IPS-NIHi11 (cell line): ENCODE results near the gene TTC5.
"Not testable (repeated sequence)": the region's sequence is repeated elsewhere in the genome, so short reads cannot be mapped to it uniquely, and the experiment has no call there.

Experiments
- DNase-seq: peaks from one replicate; pipeline ENCODE4 v3.0.0; 2012; ENCODE audit warnings: mixed read lengths, low spot score

Gene TTC5, protein sequence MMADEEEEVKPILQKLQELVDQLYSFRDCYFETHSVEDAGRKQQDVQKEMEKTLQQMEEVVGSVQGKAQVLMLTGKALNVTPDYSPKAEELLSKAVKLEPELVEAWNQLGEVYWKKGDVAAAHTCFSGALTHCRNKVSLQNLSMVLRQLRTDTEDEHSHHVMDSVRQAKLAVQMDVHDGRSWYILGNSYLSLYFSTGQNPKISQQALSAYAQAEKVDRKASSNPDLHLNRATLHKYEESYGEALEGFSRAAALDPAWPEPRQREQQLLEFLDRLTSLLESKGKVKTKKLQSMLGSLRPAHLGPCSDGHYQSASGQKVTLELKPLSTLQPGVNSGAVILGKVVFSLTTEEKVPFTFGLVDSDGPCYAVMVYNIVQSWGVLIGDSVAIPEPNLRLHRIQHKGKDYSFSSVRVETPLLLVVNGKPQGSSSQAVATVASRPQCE

DNA sequence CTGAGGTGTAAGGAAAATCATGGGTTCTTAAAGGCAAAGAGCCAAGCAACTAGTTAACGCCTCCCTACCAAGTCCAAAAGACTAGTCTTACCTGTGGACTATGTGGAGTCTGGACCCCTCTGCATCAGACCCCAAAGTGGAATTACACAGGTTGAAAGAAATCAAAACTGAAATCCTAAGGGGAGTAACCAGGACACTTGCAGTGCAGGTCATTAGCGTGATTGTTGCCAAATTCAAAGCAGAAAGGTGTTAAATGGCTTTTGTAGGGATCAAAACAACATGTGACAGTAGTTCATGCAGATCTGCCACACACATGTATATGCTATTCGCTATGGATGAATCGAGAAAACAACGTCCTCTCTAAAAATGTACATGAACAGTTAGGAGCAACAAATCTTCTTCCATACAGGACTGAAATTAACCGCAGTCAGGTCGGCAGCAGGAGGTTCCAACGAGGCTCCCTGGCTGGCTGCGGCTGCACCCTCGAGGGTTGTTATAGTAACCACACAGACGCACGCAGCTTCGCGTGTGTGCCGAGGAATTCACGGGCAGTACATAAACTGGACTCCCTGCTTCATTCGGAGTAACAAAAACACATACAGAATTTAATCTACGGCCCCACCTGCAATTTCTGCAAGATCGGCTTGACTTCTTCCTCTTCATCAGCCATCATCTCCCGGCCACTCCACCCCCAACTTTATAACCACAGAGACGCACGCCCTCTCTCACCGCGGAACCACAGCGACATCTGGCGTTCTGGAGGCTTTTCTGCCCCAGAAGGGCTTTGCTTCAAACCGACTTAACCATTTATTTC is at the start of gene TTC5:
TTC5 (minus strand) TSS at position 687 of the 814 bp plus-strand sequence; CDS start at position 673, 14 bp downstream.
- peak; percentile 84 for DNase-seq

DNA sequence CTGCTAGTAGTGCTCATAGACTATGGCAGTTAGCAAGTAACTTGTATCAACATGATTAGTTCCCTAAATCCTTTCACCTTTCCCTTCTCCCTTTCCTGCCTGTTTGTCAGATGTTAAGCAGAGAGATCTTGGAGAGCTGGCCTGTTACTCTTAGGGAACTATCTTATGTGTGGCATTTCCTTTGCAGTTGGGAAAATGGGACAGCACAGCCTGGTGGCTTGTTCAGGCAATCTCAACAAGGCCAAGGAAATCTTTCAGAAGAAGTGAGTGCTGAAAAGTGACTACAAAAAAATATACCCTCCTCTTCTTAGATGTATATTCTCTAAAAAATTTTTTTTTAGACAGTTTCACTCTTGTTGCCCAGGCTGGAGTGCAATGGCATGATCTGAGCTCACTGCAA is 45.1 kb upstream of the TTC5 start:
- DNase-seq, result no peak

DNA sequence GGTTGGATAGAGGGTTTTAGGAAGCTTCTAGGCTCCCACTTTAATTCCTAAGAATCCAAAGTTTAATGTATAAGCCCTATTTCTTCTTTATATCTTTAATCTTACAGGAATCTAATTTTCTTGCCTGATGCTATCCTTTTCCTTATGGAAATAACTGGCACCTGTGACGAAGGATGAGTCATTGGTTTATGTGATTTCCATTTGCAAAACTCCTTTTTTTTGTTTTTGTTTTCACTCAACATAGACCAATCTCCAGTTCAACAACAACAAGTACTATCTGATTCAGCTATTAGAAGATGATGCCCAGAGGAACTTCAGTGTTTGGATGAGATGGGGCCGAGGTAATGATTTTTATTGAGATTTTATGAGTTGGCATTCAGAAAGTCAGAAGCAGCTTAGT is 44.5 kb upstream of the TTC5 start:
- no peak for DNase-seq

DNA sequence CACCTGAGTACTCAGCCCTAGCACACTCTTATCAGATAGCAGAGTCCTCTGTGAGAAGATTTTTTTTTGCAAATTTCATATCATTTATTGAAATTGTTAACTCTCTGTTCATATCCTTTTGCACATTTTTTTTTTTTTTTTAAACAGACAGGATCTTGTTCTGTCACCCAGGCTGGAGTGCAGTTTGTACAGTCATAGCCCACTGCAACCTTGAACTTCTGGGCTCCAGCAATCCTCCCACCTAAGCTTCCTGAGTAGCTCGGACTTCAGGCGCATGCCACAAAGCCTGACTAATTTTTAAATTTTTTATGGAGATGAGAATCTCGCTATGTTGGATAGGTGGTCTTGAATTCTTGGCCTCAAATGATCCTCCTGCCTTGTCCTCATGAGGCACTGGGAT is 42.0 kb upstream of the TTC5 start:
- DNase-seq, result no peak

DNA sequence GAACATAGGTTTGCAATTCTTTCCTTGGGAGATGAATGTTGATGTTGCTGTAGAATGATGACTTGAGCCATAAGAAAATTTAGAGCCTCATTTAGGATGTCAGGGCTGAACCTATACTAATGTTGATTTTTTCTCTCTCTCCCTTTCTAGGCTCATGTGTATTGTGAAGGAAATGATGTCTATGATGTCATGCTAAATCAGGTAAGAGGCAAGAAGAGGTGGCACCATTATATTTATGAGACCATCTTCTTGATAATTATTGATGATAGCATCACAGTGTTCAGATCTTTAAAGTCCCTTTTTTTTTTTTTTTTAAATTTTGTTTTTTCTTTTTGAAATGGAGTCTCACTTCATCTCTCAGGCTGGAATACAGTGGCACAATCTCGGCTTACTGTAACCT is 41.0 kb upstream of the TTC5 start:
- no peak for DNase-seq

DNA sequence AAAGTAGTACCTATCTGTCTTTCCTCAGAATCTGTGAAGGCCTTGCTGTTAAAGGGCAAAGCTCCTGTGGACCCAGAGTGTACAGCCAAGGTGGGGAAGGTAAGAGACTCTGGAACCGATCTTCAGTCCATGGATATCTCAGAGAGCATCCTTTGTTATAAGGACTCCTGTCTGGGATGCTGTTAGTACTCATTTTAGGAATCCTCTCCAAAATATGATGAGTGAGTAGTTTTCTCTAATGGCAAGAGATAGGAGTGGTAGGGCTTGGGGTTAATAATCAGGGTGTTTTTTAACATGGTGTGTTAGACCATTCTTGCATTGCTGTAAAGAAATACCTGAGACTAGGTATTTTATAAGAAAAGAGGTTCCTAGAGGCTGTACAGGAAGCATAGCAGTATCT is 39.6 kb upstream of the TTC5 start:
- DNase-seq, result no peak

DNA sequence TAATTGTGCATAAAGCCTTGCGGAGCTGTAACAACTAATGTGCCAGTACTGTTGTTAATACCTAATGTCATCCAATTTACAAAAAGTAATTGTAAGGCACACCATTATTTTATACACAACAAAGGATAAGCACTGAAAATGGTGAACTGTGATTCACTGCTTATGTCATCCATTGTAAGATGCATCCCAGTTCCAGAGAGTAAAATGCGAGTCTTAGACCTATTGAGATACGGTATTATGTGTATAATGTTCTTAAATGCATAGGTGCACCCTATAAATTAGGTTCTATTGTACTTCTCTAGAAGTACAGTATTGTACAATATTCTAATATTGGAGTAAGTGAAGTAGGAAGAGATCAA is 38.1 kb upstream of the TTC5 start:
- DNase-seq, result no peak

DNA sequence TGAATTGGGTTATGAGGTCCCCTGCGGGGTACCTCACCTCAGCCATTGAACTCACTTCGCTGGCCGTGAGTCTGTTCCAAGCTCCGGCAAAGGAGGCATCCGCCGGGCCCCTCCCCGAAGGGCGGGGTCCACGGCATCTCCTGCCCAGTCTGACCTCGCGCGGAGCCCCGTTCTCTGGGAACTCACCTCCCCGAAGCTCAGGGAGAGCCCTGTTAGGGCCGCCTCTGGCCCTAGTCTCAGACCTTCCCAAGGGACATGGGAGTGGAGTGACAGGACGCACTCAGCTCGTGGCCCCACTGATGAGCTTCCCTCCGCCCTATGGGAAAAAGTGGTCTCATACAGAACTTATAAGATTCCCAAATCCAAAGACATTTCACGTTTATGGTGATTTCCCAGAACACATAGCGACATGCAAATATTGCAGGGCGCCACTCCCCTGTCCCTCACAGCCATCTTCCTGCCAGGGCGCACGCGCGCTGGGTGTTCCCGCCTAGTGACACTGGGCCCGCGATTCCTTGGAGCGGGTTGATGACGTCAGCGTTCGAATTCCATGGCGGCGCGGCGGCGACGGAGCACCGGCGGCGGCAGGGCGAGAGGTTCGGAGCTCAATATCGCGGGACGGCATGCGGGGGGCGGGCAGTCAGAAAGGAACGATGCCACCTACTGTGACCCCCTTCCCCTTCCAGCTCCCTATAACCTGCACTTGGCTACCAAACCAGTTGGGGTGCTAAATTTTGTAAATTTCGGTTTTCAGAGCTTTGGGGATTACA is 37.5 kb upstream of the TTC5 start, which contains the start of gene PARP2:
PARP2 (plus strand) TSS at position 544 of the 770 bp plus-strand sequence; CDS start at position 551, 7 bp downstream.
- peak; percentile 93 for DNase-seq

DNA sequence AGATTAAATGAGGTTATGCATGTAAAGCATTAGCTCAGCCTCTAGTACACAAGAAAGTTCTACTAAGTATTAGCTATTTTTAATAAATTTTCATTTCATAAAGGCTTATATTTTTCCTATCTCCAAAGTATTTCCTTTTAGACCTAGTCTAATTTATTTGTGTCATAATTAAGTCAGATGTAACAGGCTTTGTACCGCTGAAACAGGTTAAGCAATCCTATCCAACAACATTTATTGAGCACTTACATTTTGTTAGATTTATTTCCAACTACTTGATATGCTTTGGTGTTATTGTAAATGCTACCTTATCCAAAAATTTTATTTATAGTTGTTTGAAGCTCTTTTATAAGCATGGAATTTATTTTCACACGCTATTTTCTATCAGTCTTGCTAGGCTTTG is 35.9 kb upstream of the TTC5 start:
- DNase-seq, result no peak

DNA sequence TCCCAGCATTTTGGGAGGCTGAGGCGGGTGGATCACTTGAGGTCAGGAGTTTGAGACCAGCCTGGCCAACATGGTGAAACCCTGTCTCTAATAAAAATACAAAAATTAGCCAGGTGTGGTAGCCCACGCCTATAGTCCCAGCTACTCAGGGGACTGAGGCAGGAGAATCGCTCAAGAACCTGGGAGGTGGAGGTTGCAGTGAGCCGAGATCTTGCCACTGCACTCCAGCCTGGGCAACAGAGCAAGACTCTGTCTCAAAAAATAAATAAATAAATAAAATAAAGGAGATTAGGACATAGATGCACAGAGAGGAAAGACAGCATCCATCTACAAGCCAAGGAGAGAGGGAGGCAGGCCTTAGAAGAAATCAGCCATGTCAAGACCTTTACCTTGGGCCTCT is 35.3 kb upstream of the TTC5 start:
- not testable (repeated sequence) for DNase-seq

DNA sequence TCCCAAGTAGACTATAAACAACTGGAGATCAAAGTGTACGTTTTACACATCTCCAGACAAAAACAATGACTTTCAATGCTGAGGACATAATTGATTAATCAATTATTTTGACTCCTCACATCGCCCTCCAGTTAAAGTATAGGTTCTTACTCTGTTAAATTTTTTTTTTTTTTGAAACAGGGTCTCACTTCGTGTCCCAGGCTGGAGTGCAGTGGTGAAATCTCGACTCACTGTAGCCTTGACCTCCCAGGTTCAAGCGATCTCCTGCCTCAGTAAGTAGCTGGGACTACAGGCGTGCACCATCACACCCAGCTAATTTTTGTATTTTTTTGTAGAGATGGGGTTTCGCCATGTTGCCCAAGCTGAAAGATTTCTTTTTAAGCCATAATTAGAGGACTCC is 28.3 kb upstream of the TTC5 start:
- no peak for DNase-seq

DNA sequence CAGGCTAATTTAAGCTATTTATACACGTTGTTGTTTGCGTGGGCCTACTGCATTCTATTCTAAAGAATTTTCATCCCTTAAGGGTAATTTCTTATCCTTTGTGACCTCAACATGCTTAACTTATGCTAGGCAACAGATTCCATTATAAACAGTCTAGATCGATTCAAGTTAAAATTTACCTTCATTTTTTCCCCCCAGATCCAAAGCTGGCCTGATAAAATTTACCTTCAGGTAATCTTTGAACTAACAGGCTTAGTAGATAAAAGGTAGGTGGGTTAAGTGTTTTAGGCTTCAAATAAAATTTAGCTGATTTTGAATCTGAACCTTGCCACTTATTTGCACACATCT is 27.7 kb upstream of the TTC5 start:
- no peak for DNase-seq

DNA sequence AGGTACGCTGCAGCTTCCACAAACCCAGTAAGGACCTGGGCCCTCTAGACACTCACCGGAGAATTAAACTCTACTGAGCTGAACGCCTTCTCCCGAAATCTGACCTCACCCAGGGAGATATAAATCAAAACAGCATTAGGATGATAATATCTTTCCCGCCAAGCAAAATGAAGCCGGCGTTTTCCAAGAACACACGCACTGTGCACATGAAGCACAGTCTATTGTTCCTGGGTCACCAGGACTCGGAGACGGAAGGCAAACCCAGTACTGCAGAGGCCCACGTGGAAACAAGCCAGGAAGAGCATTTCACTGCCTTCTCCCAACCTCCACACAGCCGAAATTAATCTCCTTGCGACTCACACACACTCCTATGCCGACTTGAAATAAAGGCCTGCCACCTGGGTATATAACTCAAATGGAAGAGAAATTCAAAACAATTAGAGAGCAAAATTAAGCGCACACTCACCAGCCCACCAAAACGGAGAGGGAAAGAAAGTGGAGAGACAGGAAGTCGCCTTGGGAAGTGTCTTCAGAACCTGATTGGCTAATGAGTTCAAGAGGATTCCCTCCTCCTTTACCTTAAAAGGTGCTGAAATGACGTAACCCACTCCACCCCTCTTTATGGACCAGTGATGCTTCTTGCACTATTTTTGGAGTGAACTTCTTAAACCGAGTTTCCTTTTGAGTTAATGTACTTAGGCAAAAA is 27.2 kb upstream of the TTC5 start, which contains the start of gene CCNB1IP1:
CCNB1IP1 (minus strand) TSS at position 492 of the 706 bp plus-strand sequence. CDS start 16,756 bp downstream, outside the sequence.
- DNase-seq, result peak; percentile 90

DNA sequence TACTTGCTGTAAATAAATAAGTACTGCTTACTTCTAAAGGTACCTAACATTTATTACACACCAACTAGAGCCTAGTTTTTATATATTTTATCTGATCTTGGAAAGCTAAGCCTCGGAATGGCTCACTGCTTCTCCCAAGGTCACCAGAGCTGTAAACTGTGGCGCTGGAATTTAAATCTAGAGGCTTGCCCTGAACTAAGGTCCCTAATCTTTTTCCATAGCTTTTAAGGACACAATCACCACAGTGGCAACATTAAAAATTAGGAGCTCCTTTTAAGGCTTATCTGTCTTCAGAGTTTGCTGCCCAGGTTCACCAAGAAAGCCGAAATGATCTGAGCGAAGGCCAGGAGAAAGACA is 26.7 kb upstream of the TTC5 start:
- no peak for DNase-seq

DNA sequence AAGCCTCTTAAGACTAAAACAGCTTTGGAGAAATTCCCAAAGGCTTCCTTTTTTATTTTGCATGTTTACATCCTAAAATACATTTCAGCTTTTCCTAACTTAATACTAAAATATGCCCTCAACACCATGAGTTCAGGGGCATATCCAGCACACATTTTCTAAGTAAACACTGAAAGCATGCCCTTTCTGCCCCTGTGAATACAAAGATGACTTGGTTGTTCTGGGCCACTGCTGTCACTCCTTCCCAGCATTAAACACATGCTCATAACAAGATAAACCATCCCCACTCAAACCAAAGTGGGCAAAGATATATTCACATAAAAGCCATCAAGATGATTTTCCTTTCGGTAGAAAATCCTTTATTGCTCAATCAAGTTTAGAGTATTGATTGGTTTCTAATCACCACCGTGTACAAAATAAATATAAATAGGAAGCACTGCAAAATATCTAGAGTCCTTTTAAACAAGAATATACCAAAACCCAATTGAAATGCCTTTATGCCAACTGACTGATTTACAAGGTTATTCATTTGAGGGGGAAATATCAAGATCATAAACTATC is 25.4 kb upstream of the TTC5 start:
- DNase-seq, result no peak

DNA sequence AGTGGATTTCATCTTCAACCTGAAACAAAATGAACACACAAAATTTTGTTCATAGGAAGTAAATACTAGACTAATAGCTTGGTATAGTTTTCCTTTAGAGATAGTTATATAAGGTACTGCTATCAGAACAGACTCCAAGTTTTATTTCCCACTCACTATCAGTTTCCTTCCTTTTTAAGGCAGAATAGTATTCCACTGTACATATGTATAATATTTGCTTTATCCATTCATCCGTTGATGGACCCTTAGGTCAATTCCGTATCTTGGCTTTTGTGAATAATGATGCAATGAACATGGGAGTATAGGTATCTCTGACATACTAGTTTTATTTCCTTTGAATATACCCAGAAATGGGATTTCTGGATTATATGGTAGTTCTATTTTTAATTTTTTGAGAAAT is 23.6 kb upstream of the TTC5 start:
- DNase-seq, result no peak

DNA sequence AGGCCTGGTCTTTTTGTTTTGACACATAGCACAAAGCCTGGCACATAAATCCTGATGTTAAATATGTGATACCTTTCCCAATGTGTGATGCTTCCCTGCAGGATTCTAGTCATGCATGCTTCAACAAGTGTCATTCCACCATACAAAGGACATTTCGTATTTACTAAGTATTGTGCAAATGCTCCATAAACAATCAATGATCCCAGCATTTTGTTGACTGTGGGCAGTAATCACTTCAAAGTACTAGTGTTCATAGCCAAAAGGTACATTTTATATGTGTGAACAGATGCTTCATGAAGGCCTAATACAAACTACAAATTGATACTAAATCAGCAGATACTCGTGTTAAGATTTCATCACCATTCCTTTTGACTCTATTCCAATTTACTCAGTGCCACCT is 23.0 kb upstream of the TTC5 start:
- no peak for DNase-seq

DNA sequence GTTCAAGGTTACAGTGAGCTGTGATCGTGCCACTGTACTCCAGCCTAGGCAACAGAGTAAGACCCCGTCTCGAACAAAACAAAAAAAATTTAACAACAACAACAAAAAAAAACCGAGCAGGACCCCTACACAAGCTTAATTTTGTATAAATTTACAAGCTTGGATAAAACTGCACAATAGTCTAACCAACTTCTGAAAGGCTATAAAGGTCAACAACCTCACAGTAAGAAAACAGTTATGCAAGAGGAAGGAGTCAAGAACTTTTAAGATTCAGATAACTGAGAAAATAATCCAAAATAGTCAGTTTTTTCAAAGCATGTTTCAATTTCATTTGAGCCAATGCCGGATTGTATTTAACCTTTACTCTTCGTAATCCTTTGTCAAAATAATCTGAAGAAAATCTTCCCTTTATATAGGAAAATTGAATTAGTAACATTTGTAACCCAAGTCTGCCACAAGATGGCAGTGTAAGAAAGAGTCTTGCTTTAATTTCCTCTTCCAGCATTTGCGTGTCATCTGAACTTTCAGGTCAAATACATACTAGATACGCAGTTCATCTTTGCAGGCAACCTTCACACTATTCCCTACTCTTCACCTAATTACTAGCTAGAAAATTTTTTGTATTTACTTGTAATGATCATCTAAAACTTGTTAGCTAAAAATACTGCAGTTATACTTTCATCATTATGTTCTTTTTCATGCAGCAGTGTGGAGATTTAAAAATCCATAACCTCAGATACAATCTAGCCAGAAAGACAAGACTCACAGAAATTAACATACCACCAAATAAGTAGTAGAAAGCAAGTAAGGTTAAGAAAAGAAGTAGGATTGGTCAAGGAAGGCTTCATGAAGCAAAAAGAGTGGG is 21.5 kb upstream of the TTC5 start:
- DNase-seq, result peak; percentile 35

DNA sequence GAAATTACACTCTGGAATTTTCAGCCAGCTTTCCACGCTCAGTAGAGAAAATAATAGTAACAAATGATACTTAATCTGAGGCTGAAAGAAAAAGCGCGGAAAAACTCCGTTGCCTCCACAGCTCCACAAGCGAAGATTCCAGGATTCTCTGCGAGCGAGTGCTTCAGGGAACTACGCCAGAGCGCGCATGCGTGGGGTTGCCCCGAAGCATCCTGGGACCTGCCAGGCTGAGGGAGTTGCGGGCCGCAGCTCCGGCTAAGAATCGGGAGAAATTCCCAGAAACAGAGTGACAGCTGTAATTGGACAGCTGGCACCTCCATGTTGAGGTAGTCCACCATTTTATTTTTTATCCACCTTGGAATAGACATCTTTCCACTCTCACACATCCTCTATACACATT is 12.0 kb upstream of the TTC5 start:
- DNase-seq, result no peak

DNA sequence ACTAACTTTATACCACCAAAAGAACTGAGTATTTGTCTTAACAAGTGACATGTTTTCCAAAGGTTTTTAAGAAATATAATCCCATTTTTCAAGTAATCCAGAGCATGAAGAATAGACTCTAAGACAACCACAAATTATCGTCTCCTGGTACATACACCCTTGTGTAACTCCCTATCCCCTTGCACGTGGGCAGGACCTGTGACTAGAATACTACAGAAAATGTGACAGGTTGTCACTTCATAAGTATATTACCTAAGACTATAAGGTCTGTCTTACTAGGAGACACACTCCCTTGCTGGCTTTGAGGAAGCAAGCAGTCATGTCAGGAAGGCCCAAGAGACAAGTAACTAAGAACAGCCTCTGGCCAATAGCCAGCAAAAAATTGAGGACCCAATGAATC is 8.3 kb upstream of the TTC5 start:
- no peak for DNase-seq

DNA sequence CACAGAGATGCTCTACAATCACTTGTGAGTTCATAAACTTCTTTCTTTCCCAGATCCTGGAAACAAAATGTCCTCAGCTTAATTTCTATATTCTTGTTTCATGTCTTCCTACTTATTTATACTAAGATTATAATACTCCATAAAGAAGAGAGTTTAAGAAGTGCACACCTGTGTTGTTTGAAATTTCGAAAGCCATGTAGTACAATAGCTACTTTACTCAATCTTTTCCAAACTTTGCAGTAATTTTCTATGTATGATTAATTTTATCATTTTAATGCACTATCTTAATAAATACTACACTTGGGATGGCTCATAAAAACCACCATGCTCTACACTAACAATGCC is 300 bp upstream of the TTC5 start:
- DNase-seq, result no peak
